Keratinocyte (primary cell): ENCODE results near the gene DPH7. TPM values are rescaled to one million over a fixed set of nuclear protein-coding genes. Genes with fewer than 3 reads are reported as not detected.

Source experiments
- DNase-seq: peaks from one replicate; pipeline ENCODE4 v3.0.0-alpha.2; 2011; ENCODE audit warnings: low read depth, missing footprints, low spot score
- FAIRE-seq: peaks from 2 replicates; lab custom pipeline; 2011; peaks lifted over from hg19 to GRCh38; lab: Jason Lieb, UNC
- H2AFZ ChIP-seq: 2 replicates; pipeline ENCODE4 v1.6.0; 2012; ENCODE audit warnings: low read length, control low read depth, inconsistent platforms; ENCODE audit not compliant: control insufficient read depth
- H3K27ac ChIP-seq: 2 replicates; pipeline ENCODE4 v1.5.1; 2011; ENCODE audit warnings: low read length; ENCODE audit not compliant: control insufficient read depth, insufficient read depth
- H3K27me3 ChIP-seq: 3 replicates; pipeline ENCODE4 v1.6.0; 2011; ENCODE audit warnings: low read length; ENCODE audit not compliant: control insufficient read depth, insufficient read depth; ENCODE audit errors: extremely low read depth
- H3K36me3 ChIP-seq, 2 experiments: 2 replicates in 1 of 2; 3 replicates in 1 of 2; pipeline ENCODE4 v1.5.1; 2011; ENCODE audit warnings: low read length in 2 of 2, mild to moderate bottlenecking in 1 of 2; ENCODE audit not compliant: control insufficient read depth in 2 of 2, insufficient read depth in 2 of 2; ENCODE audit errors: extremely low read depth in 1 of 2
- H3K4me1 ChIP-seq: 3 replicates; pipeline ENCODE4 v1.5.1; 2011; ENCODE audit warnings: low read length; ENCODE audit not compliant: control insufficient read depth, insufficient read depth; ENCODE audit errors: extremely low read depth
- H3K4me2 ChIP-seq: 3 replicates; pipeline ENCODE4 v1.6.0; 2011; ENCODE audit warnings: low read depth, low read length; ENCODE audit not compliant: control insufficient read depth, insufficient read depth; ENCODE audit errors: extremely low read depth
- H3K4me3 ChIP-seq, 3 experiments: fragments of 200-600 bp in 1 of 3; sonication (generic) in 1 of 3; 2 replicates in 2 of 3; 3 replicates in 1 of 3; pipeline ENCODE4 v1.5.1; 2011 to 2016; ENCODE audit warnings: low read length in 3 of 3, mild to moderate bottlenecking in 3 of 3, control low read depth in 2 of 3, inconsistent platforms in 1 of 3, low read depth in 1 of 3, mixed read lengths in 1 of 3, mixed run types in 1 of 3, moderate library complexity in 1 of 3; ENCODE audit not compliant: control insufficient read depth in 2 of 3, insufficient read depth in 2 of 3; ENCODE audit errors: extremely low read depth in 1 of 3
- H3K79me2 ChIP-seq: 2 replicates; pipeline ENCODE4 v1.6.0; 2012; ENCODE audit warnings: low read length; ENCODE audit not compliant: control insufficient read depth, insufficient read depth
- H3K9ac ChIP-seq: 3 replicates; pipeline ENCODE4 v1.6.0; 2011; ENCODE audit warnings: low read length; ENCODE audit not compliant: control insufficient read depth, insufficient read depth; ENCODE audit errors: extremely low read depth
- H3K9me1 ChIP-seq: 3 replicates; pipeline ENCODE4 v1.6.0; 2011; ENCODE audit warnings: low read length; ENCODE audit not compliant: control insufficient read depth, insufficient read depth; ENCODE audit errors: extremely low read depth
- H3K9me3 ChIP-seq: 2 replicates; pipeline ENCODE4 v1.5.1; 2012; ENCODE audit warnings: low read depth, low read length; ENCODE audit not compliant: control insufficient read depth
- H4K20me1 ChIP-seq: 3 replicates; pipeline ENCODE4 v1.6.0; 2011; ENCODE audit warnings: low read length; ENCODE audit not compliant: control insufficient read depth, insufficient read depth; ENCODE audit errors: extremely low read depth
- CTCF ChIP-seq, 3 experiments: IDR thresholded peaks in 1 of 3; conservative IDR thresholded peaks in 1 of 3; optimal IDR thresholded peaks in 1 of 3; 2 replicates in 2 of 3; 3 replicates in 1 of 3; pipeline versions ENCODE3 to v1.5.1; 2011; ENCODE audit warnings: low read length in 3 of 3, mild to moderate bottlenecking in 3 of 3, moderate library complexity in 2 of 3, control low read depth in 1 of 3, inconsistent platforms in 1 of 3; ENCODE audit not compliant: insufficient read depth in 2 of 3; ENCODE audit errors: extremely low read depth in 1 of 3
- EZH2 ChIP-seq: IDR thresholded peaks from one replicate; pipeline ENCODE4 v1.6.1; 2012; ENCODE audit warnings: inconsistent platforms, mild to moderate bottlenecking, low read length, moderate library complexity
- dilution Hi-C: fragments of 300-500 bp; cut with MboI; formaldehyde crosslinking; loops from one replicate; pipeline ENCODE4 v1.7.0; 2020; ENCODE audit warnings: low sequenced_read_pairs; ENCODE audit not compliant: extremely low pct_ligation_motif_present
- polyA plus RNA-seq, 5 experiments: library from polyadenylated mRNA; depleted of rRNA in 3 of 5; stranded (reverse) in 3 of 5; stranded (forward) in 1 of 5; unstranded in 1 of 5; fragments of >200 nt; gene quantifications; 1 replicate in 1 of 5; 2 replicates in 3 of 5; 3 replicates in 1 of 5; pipeline versions ENCODE4 v1.2.1 to v1.2.3, GENCODE V29; 2011 to 2012; ENCODE audit warnings: missing spikeins in 2 of 5, low read depth in 1 of 5, low replicate concordance in 1 of 5

Gene DPH7
- polyA plus RNA-seq, 1 donor (not counting 4 experiments of a cell fraction or from before 2014, with no cell fraction given): 25.3 TPM

- Histone ChIP-seq H3K27ac (no peak overlapping the region), H3K27me3 (no peaks in the 10 kb centered on the region), H3K4me1 (peaks cover 5% of the 10 kb centered on the region), H3K4me2 (no peak overlapping the region), H3K36me3 (peaks cover 45 to 61% of the 10 kb centered on the region in 2 experiments), H2AFZ (no peak overlapping the region), H3K9ac (no peak overlapping the region), H4K20me1 (peaks cover 6% of the 10 kb centered on the region), H3K4me3 (no peak overlapping the region), H3K9me1 (no peaks in the 10 kb centered on the region), H3K79me2 (peaks cover 42% of the 10 kb centered on the region), H3K9me3 (no peaks in the 10 kb centered on the region)
- FAIRE-seq (no peak), DNase-seq (no peak)
- dilution Hi-C loops: no loop called here
- TF ChIP-seq CTCF (optimal IDR thresholded peaks at IDR 0.05 in 1 of 3, IDR thresholded peaks at IDR 0.05 in 1 of 3, conservative IDR thresholded peaks at IDR 0.05 in 1 of 3; ENCODE audit: extremely low read depth in 1 of 3, insufficient read depth in 2 of 3, low read length in 3 of 3): no peak
Measured at GRCh38 chr9:137583347-137583746, 4.6 kb upstream of the DPH7 start.

GRCh38 chr9:137582286-137582860, 3.6 kb upstream of the DPH7 start:
- dilution Hi-C loops: no loop called here

More at GRCh38 chr9:137582286-137582860, 3.6 kb upstream of the DPH7 start:
- no peak for TF ChIP-seq EZH2
- peak; percentile 18 to 54 (median 36) for TF ChIP-seq CTCF (optimal IDR thresholded peaks at IDR 0.05 in 1 of 3, IDR thresholded peaks at IDR 0.05 in 1 of 3, conservative IDR thresholded peaks at IDR 0.05 in 1 of 3; ENCODE audit: extremely low read depth in 1 of 3, insufficient read depth in 2 of 3, low read length in 3 of 3)
- H3K4me3 ChIP-seq: no peak overlapping the region
- peaks cover 6% of the 10 kb centered on the region for H4K20me1 ChIP-seq
- H3K9me1 ChIP-seq: no peaks in the 10 kb centered on the region
- H3K4me2 ChIP-seq: no peak overlapping the region
- H3K27me3 ChIP-seq: no peaks in the 10 kb centered on the region
- H3K9me3 ChIP-seq: no peaks in the 10 kb centered on the region
- no peak overlapping the region for H2AFZ ChIP-seq
- H3K4me1 ChIP-seq: peaks cover 8% of the 10 kb centered on the region
- H3K79me2 ChIP-seq: peaks cover 40% of the 10 kb centered on the region
- FAIRE-seq: no peak
- no peak overlapping the region for H3K27ac ChIP-seq
- H3K36me3 ChIP-seq: peaks cover 39 to 51% of the 10 kb centered on the region in 2 experiments
- no peak overlapping the region for H3K9ac ChIP-seq
- no peak for DNase-seq
